Inferior parietal cortex (tissue), 1 donor: ENCODE results near the gene SLC25A48.
"Not testable (repeated sequence)": the region's sequence is repeated elsewhere in the genome, so short reads cannot be mapped to it uniquely, and the experiment has no call there.

Experiments
- DNase-seq: peaks from one replicate; pipeline ENCODE4 v3.0.0-alpha.2; 2016; ENCODE audit errors: extremely low spot score

SLC25A48 gene

GRCh38 chr5:135857630-135858311 is 23.3 kb downstream of the SLC25A48 start:
- DNase-seq = no peak

- DNase-seq = not testable (repeated sequence)
Measured at GRCh38 chr5:135859186-135859585, 24.7 kb downstream of the SLC25A48 start.

GRCh38 chr5:135859641-135860040 is 25.2 kb downstream of the SLC25A48 start:
- no peak for DNase-seq

- no peak for DNase-seq
Measured at GRCh38 chr5:135861641-135862040, 27.2 kb downstream of the SLC25A48 start.

GRCh38 chr5:135862086-135862485 is 27.6 kb downstream of the SLC25A48 start:
- no peak for DNase-seq

- no peak for DNase-seq
Measured at GRCh38 chr5:135862744-135863143, 28.3 kb downstream of the SLC25A48 start.

- DNase-seq = no peak
Measured at GRCh38 chr5:135864503-135865435, 30.3 kb downstream of the SLC25A48 start.

- no peak for DNase-seq
Measured at GRCh38 chr5:135866016-135866415, 31.6 kb downstream of the SLC25A48 start.

GRCh38 chr5:135867599-135867998 is 33.1 kb downstream of the SLC25A48 start:
- no peak for DNase-seq

GRCh38 chr5:135868681-135869080 is 34.2 kb downstream of the SLC25A48 start:
- DNase-seq = no peak

GRCh38 chr5:135869276-135869675 is 34.8 kb downstream of the SLC25A48 start:
- no peak for DNase-seq

- DNase-seq = no peak
Measured at GRCh38 chr5:135869935-135870334, 35.5 kb downstream of the SLC25A48 start.

GRCh38 chr5:135871268-135871915 is 36.9 kb downstream of the SLC25A48 start:
- DNase-seq = no peak

GRCh38 chr5:135873831-135874230 is 39.4 kb downstream of the SLC25A48 start:
- no peak for DNase-seq

- no peak for DNase-seq
Measured at GRCh38 chr5:135874461-135874860, 40.0 kb downstream of the SLC25A48 start.

GRCh38 chr5:135875567-135875966 is 41.1 kb downstream of the SLC25A48 start:
- no peak for DNase-seq

GRCh38 chr5:135876146-135876545 is 41.7 kb downstream of the SLC25A48 start:
- DNase-seq = no peak

GRCh38 chr5:135877570-135878155 is 43.2 kb downstream of the SLC25A48 start:
- DNase-seq = no peak

- DNase-seq = no peak
Measured at GRCh38 chr5:135878156-135878620, 43.7 kb downstream of the SLC25A48 start.

GRCh38 chr5:135879591-135879990 is 45.1 kb downstream of the SLC25A48 start:
- DNase-seq = no peak

- DNase-seq = no peak
Measured at GRCh38 chr5:135880278-135880677, 45.8 kb downstream of the SLC25A48 start.

GRCh38 chr5:135880801-135881200 is 46.3 kb downstream of the SLC25A48 start:
- no peak for DNase-seq
